ENCODE results near the gene TPSD1.
"Not testable (repeated sequence)": the region's sequence is repeated elsewhere in the genome, so short reads cannot be mapped to it uniquely, and the experiment has no call there.

Gene TPSD1

GRCh38 chr16:1243907-1244850 lies 11.7 kb upstream of the TPSD1 start:
- DNase-seq, result not testable (repeated sequence)

- no peak for DNase-seq
Observed at GRCh38 chr16:1244881-1245280, 11.0 kb upstream of the TPSD1 start.

- no peak for DNase-seq
Observed at GRCh38 chr16:1245452-1246020, 10.3 kb upstream of the TPSD1 start.

- DNase-seq, result not testable (repeated sequence)
Observed at GRCh38 chr16:1247903-1248537, 7.8 kb upstream of the TPSD1 start.

GRCh38 chr16:1249031-1249755 lies 6.7 kb upstream of the TPSD1 start:
- not testable (repeated sequence) for DNase-seq

GRCh38 chr16:1253701-1254364 lies 2.0 kb upstream of the TPSD1 start:
- DNase-seq, result not testable (repeated sequence)

GRCh38 chr16:1254821-1255220 lies 1.0 kb upstream of the TPSD1 start:
- DNase-seq, result not testable (repeated sequence)

GRCh38 chr16:1256296-1256873 lies 516 bp downstream of the TPSD1 start:
- not testable (repeated sequence) for DNase-seq

GRCh38 chr16:1256874-1257322 lies 1.0 kb downstream of the TPSD1 start:
- no peak for DNase-seq

GRCh38 chr16:1257561-1258224 lies 1.8 kb downstream of the TPSD1 start:
- no peak for DNase-seq

GRCh38 chr16:1258225-1258600 lies 2.3 kb downstream of the TPSD1 start:
- DNase-seq, result no peak

GRCh38 chr16:1258906-1259759 lies 3.3 kb downstream of the TPSD1 start:
- DNase-seq, result no peak

- DNase-seq, result no peak
Observed at GRCh38 chr16:1259760-1260068, 3.8 kb downstream of the TPSD1 start.

- no peak for DNase-seq
Observed at GRCh38 chr16:1260101-1260680, 4.3 kb downstream of the TPSD1 start.

- DNase-seq, result no peak
Observed at GRCh38 chr16:1261131-1261892, 5.4 kb downstream of the TPSD1 start.

GRCh38 chr16:1262210-1262845 lies 6.5 kb downstream of the TPSD1 start:
- DNase-seq, result no peak

- no peak for DNase-seq
Observed at GRCh38 chr16:1262846-1263221, 7.0 kb downstream of the TPSD1 start.

GRCh38 chr16:1263591-1264344 lies 7.9 kb downstream of the TPSD1 start:
- DNase-seq, result no peak

All from fibroblast of upper back skin (primary cell).